ENCODE measurements around the gene CST2. TPM values are rescaled to one million over a fixed set of nuclear protein-coding genes. Genes with fewer than 3 reads are reported as not detected.
"Not testable (repeated sequence)": the region's sequence is repeated elsewhere in the genome, so short reads cannot be mapped to it uniquely, and the experiment has no call there.

The CST2 gene
- total and polyA plus RNA-seq, 4 donors, result 0.75 TPM; not detected in 3

- Histone ChIP-seq H3K9me3 (ENCODE audit: control insufficient read depth, low read length) (peaks cover 2% of the 10 kb centered on the region), H3K27ac (ENCODE audit: low read depth in 1 of 2, low read length in 2 of 2) (no peak overlapping the region), H3K4me3 (ENCODE audit: low read length in 2 of 2) (no peak overlapping the region), H3K4me1 (ENCODE audit: control insufficient read depth in 1 of 2, insufficient read depth in 2 of 2, low read length in 2 of 2) (no peaks in the 10 kb centered on the region), H3K27me3 (ENCODE audit: control insufficient read depth in 1 of 2, insufficient read depth in 2 of 2, low read length in 1 of 2) (peaks cover 0 to 4% of the 10 kb centered on the region in 2 donors), H3K36me3 (ENCODE audit: control insufficient read depth in 1 of 2, insufficient read depth in 2 of 2, low read length in 1 of 2) (no peaks in the 10 kb centered on the region)
- DNase-seq, result no peak
- no peak for ATAC-seq (ENCODE audit: low FRiP score)
- WGBS, 2 donors, result 49 to 51% methylated on average over 9 of the region's 9 CpGs
- intact Hi-C loops (cut with DNase I), result no loop called here
These were observed 40.7 kb upstream of the CST2 start for GRCh38 chr20:23867152-23867776.

- H3K9me3 ChIP-seq (ENCODE audit: control insufficient read depth, low read length); ATAC-seq (ENCODE audit: low FRiP score); H3K4me3 ChIP-seq (ENCODE audit: low read length in 2 of 2); H3K27me3 ChIP-seq (ENCODE audit: control insufficient read depth in 1 of 2, insufficient read depth in 2 of 2, low read length in 1 of 2); intact Hi-C loops (cut with DNase I); DNase-seq; H3K4me1 ChIP-seq (ENCODE audit: control insufficient read depth in 1 of 2, insufficient read depth in 2 of 2, low read length in 2 of 2); H3K36me3 ChIP-seq (ENCODE audit: control insufficient read depth in 1 of 2, insufficient read depth in 2 of 2, low read length in 1 of 2); H3K27ac ChIP-seq (ENCODE audit: low read depth in 1 of 2, low read length in 2 of 2): not testable (repeated sequence)
- WGBS, 2 donors, result 27 to 32% methylated on average over 9 of the region's 10 CpGs
These were observed 34.2 kb upstream of the CST2 start for GRCh38 chr20:23860771-23861170.

- intact Hi-C loops (cut with DNase I), result no loop called here
- H3K4me3 ChIP-seq (ENCODE audit: low read length in 2 of 2), result no peak overlapping the region
- H3K27me3 ChIP-seq (ENCODE audit: control insufficient read depth in 1 of 2, insufficient read depth in 2 of 2, low read length in 1 of 2), result no peaks in the 10 kb centered on the region
- H3K9me3 ChIP-seq (ENCODE audit: control insufficient read depth, low read length), result no peaks in the 10 kb centered on the region
- WGBS, 2 donors, result 11 to 19% methylated on average over 8 to 9 of the region's 9 CpGs
- ATAC-seq (ENCODE audit: low FRiP score), result no peak
- H3K4me1 ChIP-seq (ENCODE audit: control insufficient read depth in 1 of 2, insufficient read depth in 2 of 2, low read length in 2 of 2), result no peaks in the 10 kb centered on the region
- H3K27ac ChIP-seq (ENCODE audit: low read depth in 1 of 2, low read length in 2 of 2), result no peak overlapping the region
- H3K36me3 ChIP-seq (ENCODE audit: control insufficient read depth in 1 of 2, insufficient read depth in 2 of 2, low read length in 1 of 2), result no peaks in the 10 kb centered on the region
- DNase-seq, result no peak
These were observed 31.6 kb upstream of the CST2 start for GRCh38 chr20:23857962-23858595.

GRCh38 chr20:23856736-23857135, 30.2 kb upstream of the CST2 start:
- Histone ChIP-seq H3K9me3 (ENCODE audit: control insufficient read depth, low read length) (no peaks in the 10 kb centered on the region), H3K4me1 (ENCODE audit: control insufficient read depth in 1 of 2, insufficient read depth in 2 of 2, low read length in 2 of 2) (no peaks in the 10 kb centered on the region), H3K4me3 (ENCODE audit: low read length in 2 of 2) (no peak overlapping the region), H3K27me3 (ENCODE audit: control insufficient read depth in 1 of 2, insufficient read depth in 2 of 2, low read length in 1 of 2) (no peaks in the 10 kb centered on the region), H3K27ac (ENCODE audit: low read depth in 1 of 2, low read length in 2 of 2) (no peak overlapping the region), H3K36me3 (ENCODE audit: control insufficient read depth in 1 of 2, insufficient read depth in 2 of 2, low read length in 1 of 2) (no peaks in the 10 kb centered on the region)
- ATAC-seq (ENCODE audit: low FRiP score), result no peak
- WGBS, 2 donors, result 81 to 84% methylated on average over 5 of the region's 5 CpGs
- intact Hi-C loops (cut with DNase I), result no loop called here
- DNase-seq, result no peak

- intact Hi-C loops (cut with DNase I), result no loop called here
- H3K27ac ChIP-seq (ENCODE audit: low read depth in 1 of 2, low read length in 2 of 2), result no peak overlapping the region
- H3K4me3 ChIP-seq (ENCODE audit: low read length in 2 of 2), result no peak overlapping the region
- no peaks in the 10 kb centered on the region for H3K4me1 ChIP-seq (ENCODE audit: control insufficient read depth in 1 of 2, insufficient read depth in 2 of 2, low read length in 2 of 2)
- ATAC-seq (ENCODE audit: low FRiP score), result no peak
- H3K36me3 ChIP-seq (ENCODE audit: control insufficient read depth in 1 of 2, insufficient read depth in 2 of 2, low read length in 1 of 2), result no peaks in the 10 kb centered on the region
- no peaks in the 10 kb centered on the region for H3K27me3 ChIP-seq (ENCODE audit: control insufficient read depth in 1 of 2, insufficient read depth in 2 of 2, low read length in 1 of 2)
- no peaks in the 10 kb centered on the region for H3K9me3 ChIP-seq (ENCODE audit: control insufficient read depth, low read length)
- DNase-seq, result no peak
- 84 to 88% methylated on average over 5 of the region's 5 CpGs for WGBS, 2 donors
These were observed 29.7 kb upstream of the CST2 start for GRCh38 chr20:23856226-23856625.

GRCh38 chr20:23841693-23842092, 15.2 kb upstream of the CST2 start:
- no peaks in the 10 kb centered on the region for H3K36me3 ChIP-seq (ENCODE audit: control insufficient read depth in 1 of 2, insufficient read depth in 2 of 2, low read length in 1 of 2)
- WGBS, 2 donors, result 51 to 58% methylated on average over 2 of the region's 2 CpGs
- ATAC-seq (ENCODE audit: low FRiP score) (no peak), DNase-seq (no peak)
- H3K4me1 ChIP-seq (ENCODE audit: control insufficient read depth in 1 of 2, insufficient read depth in 2 of 2, low read length in 2 of 2), result no peaks in the 10 kb centered on the region
- peaks cover 0 to 2% of the 10 kb centered on the region in 2 donors for H3K27me3 ChIP-seq (ENCODE audit: control insufficient read depth in 1 of 2, insufficient read depth in 2 of 2, low read length in 1 of 2)
- H3K4me3 ChIP-seq (ENCODE audit: low read length in 2 of 2), result no peak overlapping the region
- intact Hi-C loops (cut with DNase I), result no loop called here
- peaks cover 2% of the 10 kb centered on the region for H3K9me3 ChIP-seq (ENCODE audit: control insufficient read depth, low read length)
- H3K27ac ChIP-seq (ENCODE audit: low read depth in 1 of 2, low read length in 2 of 2), result no peak overlapping the region

GRCh38 chr20:23835716-23836115, 9.2 kb upstream of the CST2 start:
- WGBS, 2 donors, result 68 to 79% methylated on average over 4 of the region's 4 CpGs
- DNase-seq, result no peak
- Histone ChIP-seq H3K9me3 (ENCODE audit: control insufficient read depth, low read length) (no peaks in the 10 kb centered on the region), H3K4me3 (ENCODE audit: low read length in 2 of 2) (no peak overlapping the region), H3K4me1 (ENCODE audit: control insufficient read depth in 1 of 2, insufficient read depth in 2 of 2, low read length in 2 of 2) (no peaks in the 10 kb centered on the region), H3K36me3 (ENCODE audit: control insufficient read depth in 1 of 2, insufficient read depth in 2 of 2, low read length in 1 of 2) (no peaks in the 10 kb centered on the region), H3K27me3 (ENCODE audit: control insufficient read depth in 1 of 2, insufficient read depth in 2 of 2, low read length in 1 of 2) (no peaks in the 10 kb centered on the region), H3K27ac (ENCODE audit: low read depth in 1 of 2, low read length in 2 of 2) (no peak overlapping the region)
- no peak for ATAC-seq (ENCODE audit: low FRiP score)
- intact Hi-C loops (cut with DNase I), result no loop called here

- Histone ChIP-seq H3K36me3 (ENCODE audit: control insufficient read depth in 1 of 2, insufficient read depth in 2 of 2, low read length in 1 of 2) (no peaks in the 10 kb centered on the region), H3K4me3 (ENCODE audit: low read length in 2 of 2) (no peak overlapping the region), H3K27me3 (ENCODE audit: control insufficient read depth in 1 of 2, insufficient read depth in 2 of 2, low read length in 1 of 2) (no peaks in the 10 kb centered on the region), H3K9me3 (ENCODE audit: control insufficient read depth, low read length) (no peaks in the 10 kb centered on the region), H3K27ac (ENCODE audit: low read depth in 1 of 2, low read length in 2 of 2) (no peak overlapping the region), H3K4me1 (ENCODE audit: control insufficient read depth in 1 of 2, insufficient read depth in 2 of 2, low read length in 2 of 2) (no peaks in the 10 kb centered on the region)
- intact Hi-C loops (cut with DNase I), result no loop called here
- DNase-seq (no peak), ATAC-seq (ENCODE audit: low FRiP score) (no peak)
- 56 to 64% methylated on average over 3 of the region's 3 CpGs for WGBS, 2 donors
These were observed 6.4 kb upstream of the CST2 start for GRCh38 chr20:23832775-23833513.

- H3K4me1 ChIP-seq (ENCODE audit: control insufficient read depth in 1 of 2, insufficient read depth in 2 of 2, low read length in 2 of 2); H3K27me3 ChIP-seq (ENCODE audit: control insufficient read depth in 1 of 2, insufficient read depth in 2 of 2, low read length in 1 of 2); H3K4me3 ChIP-seq (ENCODE audit: low read length in 2 of 2); H3K9me3 ChIP-seq (ENCODE audit: control insufficient read depth, low read length); intact Hi-C loops (cut with DNase I); ATAC-seq (ENCODE audit: low FRiP score); H3K36me3 ChIP-seq (ENCODE audit: control insufficient read depth in 1 of 2, insufficient read depth in 2 of 2, low read length in 1 of 2); DNase-seq; H3K27ac ChIP-seq (ENCODE audit: low read depth in 1 of 2, low read length in 2 of 2): not testable (repeated sequence)
- WGBS, 2 donors, result 42 to 45% methylated on average over 3 of the region's 3 CpGs
These were observed 5.4 kb upstream of the CST2 start for GRCh38 chr20:23831961-23832360.
